ENCODE results near the gene VCL.

- peak; percentile 56 to 73 (median 64) for TF ChIP-seq CTCF (IDR thresholded peaks at IDR 0.05)
- TF ChIP-seq POLR2AphosphoS5 (IDR thresholded peaks at IDR 0.05), result no peak
- TF ChIP-seq POLR2A (IDR thresholded peaks at IDR 0.05), result no peak
Measured at GRCh38 chr10:74081192-74081803, 83.4 kb downstream of the VCL start.

Data from transverse colon (tissue), 4 donors.